Nephron progenitor cell (in vitro differentiated cells): Measurements from ENCODE around the gene COX7A2L.

Experiments used
- DNase-seq: peaks from one replicate; pipeline ENCODE4 v3.0.0; 2021
- H3K27ac Mint-ChIP-seq: 2 replicates; pipeline ENCODE4 v1.8.0; 2021; ENCODE audit warnings: mild to moderate bottlenecking, moderate library complexity, mixed read lengths
- H3K27me3 Mint-ChIP-seq: 2 replicates; pipeline ENCODE4 v1.8.0; 2021; ENCODE audit warnings: mild to moderate bottlenecking, low read depth, mixed read lengths; ENCODE audit not compliant: poor library complexity
- H3K36me3 Mint-ChIP-seq: 2 replicates; pipeline ENCODE4 v1.8.0; 2021; ENCODE audit warnings: low read depth, mixed read lengths
- H3K4me1 Mint-ChIP-seq: 2 replicates; pipeline ENCODE4 v1.8.0; 2021; ENCODE audit warnings: mixed read lengths
- H3K4me3 Mint-ChIP-seq: 2 replicates; pipeline ENCODE4 v1.8.0; 2021; ENCODE audit warnings: mild to moderate bottlenecking, moderate library complexity, mixed read lengths
- H3K9me3 Mint-ChIP-seq: 2 replicates; pipeline ENCODE4 v1.8.0; 2021; ENCODE audit warnings: mild to moderate bottlenecking, moderate library complexity, mixed read lengths
- TF ChIP-seq, protein P1 (sequence below): fragments of 200-600 bp; sonication (generic); IDR thresholded peaks from 2 replicates; pipeline ENCODE4 v1.5.0; 2021; ENCODE audit warnings: antibody characterized with exemption

COX7A2L gene

DNA sequence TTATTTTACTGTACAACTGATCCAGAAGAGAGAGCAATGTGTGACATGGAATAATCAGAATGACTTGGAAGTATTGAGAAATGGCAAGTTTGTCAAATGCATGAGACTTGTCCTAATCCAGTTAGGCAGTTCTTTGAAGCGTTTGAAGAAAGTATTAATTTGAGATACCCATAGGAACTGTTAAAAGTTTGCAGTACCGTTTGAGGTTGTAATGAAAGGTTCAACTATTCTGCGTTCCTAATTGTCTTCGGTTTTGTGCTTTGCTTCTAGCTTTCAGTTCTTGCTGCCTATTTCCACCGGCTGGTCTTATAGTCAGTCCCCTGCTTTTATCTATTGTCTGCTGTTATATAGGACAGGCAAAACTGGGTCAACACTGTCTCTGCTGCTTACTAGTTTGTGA lies 41.8 kb downstream of the COX7A2L start:
- peaks cover 63% of the 10 kb centered on the region for H3K36me3 Mint-ChIP-seq

GRCh38 chr2:42317945-42318344 lies 43.1 kb downstream of the COX7A2L start:
- no peaks in the 10 kb centered on the region for H3K27me3 Mint-ChIP-seq
- no peak for DNase-seq
- no peak overlapping the region for H3K4me3 Mint-ChIP-seq
- TF ChIP-seq, protein P1, sequence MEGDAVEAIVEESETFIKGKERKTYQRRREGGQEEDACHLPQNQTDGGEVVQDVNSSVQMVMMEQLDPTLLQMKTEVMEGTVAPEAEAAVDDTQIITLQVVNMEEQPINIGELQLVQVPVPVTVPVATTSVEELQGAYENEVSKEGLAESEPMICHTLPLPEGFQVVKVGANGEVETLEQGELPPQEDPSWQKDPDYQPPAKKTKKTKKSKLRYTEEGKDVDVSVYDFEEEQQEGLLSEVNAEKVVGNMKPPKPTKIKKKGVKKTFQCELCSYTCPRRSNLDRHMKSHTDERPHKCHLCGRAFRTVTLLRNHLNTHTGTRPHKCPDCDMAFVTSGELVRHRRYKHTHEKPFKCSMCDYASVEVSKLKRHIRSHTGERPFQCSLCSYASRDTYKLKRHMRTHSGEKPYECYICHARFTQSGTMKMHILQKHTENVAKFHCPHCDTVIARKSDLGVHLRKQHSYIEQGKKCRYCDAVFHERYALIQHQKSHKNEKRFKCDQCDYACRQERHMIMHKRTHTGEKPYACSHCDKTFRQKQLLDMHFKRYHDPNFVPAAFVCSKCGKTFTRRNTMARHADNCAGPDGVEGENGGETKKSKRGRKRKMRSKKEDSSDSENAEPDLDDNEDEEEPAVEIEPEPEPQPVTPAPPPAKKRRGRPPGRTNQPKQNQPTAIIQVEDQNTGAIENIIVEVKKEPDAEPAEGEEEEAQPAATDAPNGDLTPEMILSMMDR: no peak
- peaks cover 60% of the 10 kb centered on the region for H3K36me3 Mint-ChIP-seq
- H3K4me1 Mint-ChIP-seq: no peaks in the 10 kb centered on the region
- no peaks in the 10 kb centered on the region for H3K9me3 Mint-ChIP-seq
- H3K27ac Mint-ChIP-seq: no peak overlapping the region

More for the DNA sequence above, 41.8 kb downstream of the COX7A2L start:
- H3K4me3 Mint-ChIP-seq: no peak overlapping the region
- DNase-seq: no peak
- TF ChIP-seq, protein P1: no peak
- no peaks in the 10 kb centered on the region for H3K9me3 Mint-ChIP-seq
- no peaks in the 10 kb centered on the region for H3K4me1 Mint-ChIP-seq
- H3K27me3 Mint-ChIP-seq: no peaks in the 10 kb centered on the region
- H3K27ac Mint-ChIP-seq: peak overlapping the region; percentile 83

- Mint-ChIP-seq H3K36me3 (peaks cover 60% of the 10 kb centered on the region), H3K27ac (no peak overlapping the region), H3K9me3 (no peaks in the 10 kb centered on the region), H3K27me3 (no peaks in the 10 kb centered on the region), H3K4me1 (no peaks in the 10 kb centered on the region), H3K4me3 (no peak overlapping the region)
- DNase-seq: no peak
- TF ChIP-seq, protein P1: no peak
These were observed 43.5 kb downstream of the COX7A2L start for GRCh38 chr2:42317486-42317885.

DNA sequence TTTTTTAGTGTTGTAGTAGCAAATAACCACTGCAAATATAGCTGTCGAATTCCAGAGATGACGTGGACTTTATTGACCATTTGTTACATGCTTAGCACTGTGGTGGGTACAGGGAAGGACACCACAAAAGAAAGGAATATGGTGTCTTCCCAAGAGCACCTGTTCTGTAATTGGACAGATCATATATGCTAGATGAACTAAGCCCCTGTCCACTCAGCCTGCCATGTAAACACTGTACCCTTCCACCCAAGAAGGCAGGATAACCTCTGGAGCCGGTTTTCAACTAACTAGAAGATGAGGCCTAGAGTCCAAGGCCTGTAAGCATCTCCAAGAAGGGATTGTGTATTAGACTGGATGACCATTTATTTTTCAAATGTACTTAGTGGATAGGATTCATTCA lies 44.1 kb downstream of the COX7A2L start:
- H3K27ac Mint-ChIP-seq: no peak overlapping the region
- DNase-seq: no peak
- TF ChIP-seq, protein P1: no peak
- H3K4me3 Mint-ChIP-seq: no peak overlapping the region
- peaks cover 63% of the 10 kb centered on the region for H3K36me3 Mint-ChIP-seq
- no peaks in the 10 kb centered on the region for H3K9me3 Mint-ChIP-seq
- no peaks in the 10 kb centered on the region for H3K27me3 Mint-ChIP-seq
- H3K4me1 Mint-ChIP-seq: no peaks in the 10 kb centered on the region

GRCh38 chr2:42315844-42316470 lies 45.1 kb downstream of the COX7A2L start:
- TF ChIP-seq, protein P1: no peak
- Mint-ChIP-seq H3K9me3 (no peaks in the 10 kb centered on the region), H3K27ac (no peak overlapping the region), H3K4me1 (no peaks in the 10 kb centered on the region), H3K27me3 (no peaks in the 10 kb centered on the region), H3K36me3 (peaks cover 56% of the 10 kb centered on the region), H3K4me3 (no peak overlapping the region)
- DNase-seq: no peak

GRCh38 chr2:42314892-42315468 lies 46.0 kb downstream of the COX7A2L start:
- no peaks in the 10 kb centered on the region for H3K4me1 Mint-ChIP-seq
- DNase-seq: no peak
- no peaks in the 10 kb centered on the region for H3K9me3 Mint-ChIP-seq
- peaks cover 46% of the 10 kb centered on the region for H3K36me3 Mint-ChIP-seq
- H3K27me3 Mint-ChIP-seq: no peaks in the 10 kb centered on the region
- H3K27ac Mint-ChIP-seq: peak overlapping the region; percentile 14
- TF ChIP-seq, protein P1: no peak
- no peak overlapping the region for H3K4me3 Mint-ChIP-seq
